ENCODE data around the gene CALD1. TPM values are rescaled to one million over a fixed set of nuclear protein-coding genes. Genes with fewer than 3 reads are reported as not detected.

CALD1 gene
- total and polyA plus RNA-seq, 2 experiments from 2014 or later, result 22.6 to 135 TPM

GRCh38 chr7:134948246-134948645 is 168.8 kb downstream of the CALD1 start:
- TF ChIP-seq, protein P1, sequence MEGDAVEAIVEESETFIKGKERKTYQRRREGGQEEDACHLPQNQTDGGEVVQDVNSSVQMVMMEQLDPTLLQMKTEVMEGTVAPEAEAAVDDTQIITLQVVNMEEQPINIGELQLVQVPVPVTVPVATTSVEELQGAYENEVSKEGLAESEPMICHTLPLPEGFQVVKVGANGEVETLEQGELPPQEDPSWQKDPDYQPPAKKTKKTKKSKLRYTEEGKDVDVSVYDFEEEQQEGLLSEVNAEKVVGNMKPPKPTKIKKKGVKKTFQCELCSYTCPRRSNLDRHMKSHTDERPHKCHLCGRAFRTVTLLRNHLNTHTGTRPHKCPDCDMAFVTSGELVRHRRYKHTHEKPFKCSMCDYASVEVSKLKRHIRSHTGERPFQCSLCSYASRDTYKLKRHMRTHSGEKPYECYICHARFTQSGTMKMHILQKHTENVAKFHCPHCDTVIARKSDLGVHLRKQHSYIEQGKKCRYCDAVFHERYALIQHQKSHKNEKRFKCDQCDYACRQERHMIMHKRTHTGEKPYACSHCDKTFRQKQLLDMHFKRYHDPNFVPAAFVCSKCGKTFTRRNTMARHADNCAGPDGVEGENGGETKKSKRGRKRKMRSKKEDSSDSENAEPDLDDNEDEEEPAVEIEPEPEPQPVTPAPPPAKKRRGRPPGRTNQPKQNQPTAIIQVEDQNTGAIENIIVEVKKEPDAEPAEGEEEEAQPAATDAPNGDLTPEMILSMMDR (IDR thresholded peaks at IDR 0.05; ENCODE audit: low read depth, low read length), result no peak
- no peaks in the 10 kb centered on the region for H3K27me3 ChIP-seq
- DNase-seq (ENCODE audit: low read depth in 1 of 2, low spot score in 1 of 2), result no peak
- no peak overlapping the region for H3K27ac ChIP-seq
- peaks cover 51% of the 10 kb centered on the region for H3K36me3 ChIP-seq
- H3K4me1 ChIP-seq (ENCODE audit: low read depth), result peaks cover under 1% of the 10 kb centered on the region
- no peak overlapping the region for H3K4me3 ChIP-seq
- no peaks in the 10 kb centered on the region for H3K9me3 ChIP-seq (ENCODE audit: low read depth)

GRCh38 chr7:134948736-134949135 is 169.3 kb downstream of the CALD1 start:
- Histone ChIP-seq H3K27ac (no peak overlapping the region), H3K27me3 (no peaks in the 10 kb centered on the region), H3K9me3 (ENCODE audit: low read depth) (no peaks in the 10 kb centered on the region), H3K36me3 (peaks cover 51% of the 10 kb centered on the region), H3K4me3 (no peak overlapping the region), H3K4me1 (ENCODE audit: low read depth) (no peaks in the 10 kb centered on the region)
- DNase-seq (ENCODE audit: low read depth in 1 of 2, low spot score in 1 of 2), result no peak
- TF ChIP-seq, protein P1 (IDR thresholded peaks at IDR 0.05; ENCODE audit: low read depth, low read length), result no peak

DNA sequence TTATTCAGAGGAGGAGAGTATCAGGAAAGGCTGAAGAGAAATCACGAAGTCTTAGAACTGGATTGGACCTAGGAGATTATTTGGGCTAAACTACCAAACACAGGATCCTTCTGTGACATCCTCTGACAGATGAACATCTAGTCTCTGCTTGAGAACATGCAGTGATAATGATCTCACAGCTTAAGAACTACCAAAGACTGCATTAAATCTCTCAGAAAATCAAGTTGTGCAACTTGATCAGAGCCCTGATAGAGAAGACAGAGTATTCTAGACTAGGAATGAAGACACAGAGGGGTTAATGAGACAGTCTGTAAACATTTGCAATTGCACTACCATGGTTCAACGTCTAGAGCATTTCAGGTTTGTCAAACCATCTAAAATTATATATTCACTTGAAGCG is 169.7 kb downstream of the CALD1 start:
- Histone ChIP-seq H3K27ac (no peak overlapping the region), H3K4me3 (no peak overlapping the region), H3K27me3 (no peaks in the 10 kb centered on the region), H3K9me3 (ENCODE audit: low read depth) (no peaks in the 10 kb centered on the region), H3K36me3 (peaks cover 51% of the 10 kb centered on the region), H3K4me1 (ENCODE audit: low read depth) (no peaks in the 10 kb centered on the region)
- TF ChIP-seq, protein P1 (IDR thresholded peaks at IDR 0.05; ENCODE audit: low read depth, low read length), result no peak
- DNase-seq (ENCODE audit: low read depth in 1 of 2, low spot score in 1 of 2), result no peak

- TF ChIP-seq, protein P1 (IDR thresholded peaks at IDR 0.05; ENCODE audit: low read depth, low read length), result peak; percentile 48
- peak; percentile 33 to 63 for DNase-seq (ENCODE audit: low read depth in 1 of 2, low spot score in 1 of 2)
- H3K36me3 ChIP-seq, result peaks cover 47% of the 10 kb centered on the region
- H3K9me3 ChIP-seq (ENCODE audit: low read depth), result no peaks in the 10 kb centered on the region
- no peaks in the 10 kb centered on the region for H3K4me1 ChIP-seq (ENCODE audit: low read depth)
- H3K4me3 ChIP-seq, result no peak overlapping the region
- H3K27me3 ChIP-seq, result no peaks in the 10 kb centered on the region
- no peak overlapping the region for H3K27ac ChIP-seq
Measured at GRCh38 chr7:134954197-134955082, 175.0 kb downstream of the CALD1 start.

DNA sequence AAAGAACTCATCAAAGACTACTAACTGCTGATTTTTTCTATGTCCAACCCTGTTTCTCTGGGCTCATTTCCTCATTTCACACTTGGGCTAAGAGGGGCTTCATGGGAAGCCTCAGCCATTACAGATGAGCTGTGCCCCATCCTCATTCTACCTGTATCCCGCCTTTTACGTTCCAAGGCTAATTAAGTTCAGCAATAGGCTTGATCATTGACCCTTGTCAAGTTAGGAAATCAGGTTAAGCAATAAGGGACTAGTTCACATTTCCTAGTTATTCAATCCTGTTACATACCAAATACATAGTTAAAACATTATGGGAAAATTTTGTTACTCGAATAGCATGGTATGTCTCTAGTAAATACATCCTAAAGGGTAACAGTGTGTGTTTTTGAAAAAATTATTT is 177.6 kb downstream of the CALD1 start:
- Histone ChIP-seq H3K27ac (no peak overlapping the region), H3K36me3 (peaks cover 36% of the 10 kb centered on the region), H3K4me3 (no peak overlapping the region), H3K27me3 (no peaks in the 10 kb centered on the region), H3K9me3 (ENCODE audit: low read depth) (no peaks in the 10 kb centered on the region), H3K4me1 (ENCODE audit: low read depth) (no peaks in the 10 kb centered on the region)
- no peak for DNase-seq (ENCODE audit: low read depth in 1 of 2, low spot score in 1 of 2)
- TF ChIP-seq, protein P1 (IDR thresholded peaks at IDR 0.05; ENCODE audit: low read depth, low read length), result no peak

All from cardiac muscle cell (in vitro differentiated cells and primary cell).